IMR-90 (cell line): Measurements from ENCODE around the gene USP12.

Source experiments
- CEBPB ChIP-seq: IDR thresholded peaks from 2 replicates; pipeline ENCODE4 v1.6.1; 2012; ENCODE audit warnings: low read depth, low read length, improper control_type of control experiment
- MXI1 ChIP-seq: IDR thresholded peaks from 2 replicates; pipeline ENCODE4 v1.6.1; 2012; ENCODE audit warnings: low read depth, mild to moderate bottlenecking, low read length, moderate library complexity, borderline replicate concordance
- POLR2A ChIP-seq: IDR thresholded peaks from 2 replicates; pipeline ENCODE4 v1.6.1; 2012; ENCODE audit warnings: mild to moderate bottlenecking, low read depth, low read length
- RAD21 ChIP-seq: IDR thresholded peaks from 2 replicates; pipeline ENCODE4 v1.6.1; 2012; ENCODE audit warnings: low read length, improper control_type of control experiment
- TF ChIP-seq, protein P1 (sequence below): conservative IDR thresholded peaks from 2 replicates; pipeline ENCODE4 v1.5.1; 2012; ENCODE audit warnings: mild to moderate bottlenecking, low read depth, low read length, improper control_type of control experiment

- TF ChIP-seq, protein P1, sequence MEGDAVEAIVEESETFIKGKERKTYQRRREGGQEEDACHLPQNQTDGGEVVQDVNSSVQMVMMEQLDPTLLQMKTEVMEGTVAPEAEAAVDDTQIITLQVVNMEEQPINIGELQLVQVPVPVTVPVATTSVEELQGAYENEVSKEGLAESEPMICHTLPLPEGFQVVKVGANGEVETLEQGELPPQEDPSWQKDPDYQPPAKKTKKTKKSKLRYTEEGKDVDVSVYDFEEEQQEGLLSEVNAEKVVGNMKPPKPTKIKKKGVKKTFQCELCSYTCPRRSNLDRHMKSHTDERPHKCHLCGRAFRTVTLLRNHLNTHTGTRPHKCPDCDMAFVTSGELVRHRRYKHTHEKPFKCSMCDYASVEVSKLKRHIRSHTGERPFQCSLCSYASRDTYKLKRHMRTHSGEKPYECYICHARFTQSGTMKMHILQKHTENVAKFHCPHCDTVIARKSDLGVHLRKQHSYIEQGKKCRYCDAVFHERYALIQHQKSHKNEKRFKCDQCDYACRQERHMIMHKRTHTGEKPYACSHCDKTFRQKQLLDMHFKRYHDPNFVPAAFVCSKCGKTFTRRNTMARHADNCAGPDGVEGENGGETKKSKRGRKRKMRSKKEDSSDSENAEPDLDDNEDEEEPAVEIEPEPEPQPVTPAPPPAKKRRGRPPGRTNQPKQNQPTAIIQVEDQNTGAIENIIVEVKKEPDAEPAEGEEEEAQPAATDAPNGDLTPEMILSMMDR, result no peak
- no peak for TF ChIP-seq MXI1
- no peak for TF ChIP-seq RAD21
- no peak for TF ChIP-seq CEBPB
- TF ChIP-seq POLR2A, result no peak
Measured at GRCh38 chr13:27172495-27172842, 858 bp upstream of the USP12 start.
